SK-MEL-5 (cell line): ENCODE data around the gene MINDY1. TPM values are rescaled to one million over a fixed set of nuclear protein-coding genes. Genes with fewer than 3 reads are reported as not detected.

ENCODE experiments used
- DNase-seq: peaks from one replicate; pipeline ENCODE4 v3.0.0-alpha.2; 2016; ENCODE audit warnings: low read depth, low spot score
- in situ Hi-C: cut with HindIII; loops from 2 replicates; pipeline ENCODE4 v1.10.0; 2016; ENCODE audit warnings: low sequenced_read_pairs, high pct_unique_total_duplicates, low pct_unique_long_range_greater_than_20kb
- polyA plus RNA-seq, 2 experiments: library from polyadenylated mRNA; depleted of rRNA; stranded (reverse); fragments of >200 nt; gene quantifications; 2 replicates each; pipeline ENCODE4 v1.2.3, GENCODE V29; 2015
- total RNA-seq: library from RNA; depleted of rRNA; stranded (reverse); fragments of >200 nt; shearing (Covaris generic); gene quantifications from 2 replicates; pipeline ENCODE4 v1.2.3, GENCODE V29; 2014; rRNA removed

MINDY1 gene
- 11.3 and 13.6 TPM in 2 replicates for total RNA-seq
- 10.9 and 14.0 TPM in 2 replicates for polyA plus RNA-seq (2015; cell fraction: cytosol; rRNA removed)
- polyA plus RNA-seq (2015; cell fraction: nucleus; rRNA removed), result 16.7 and 20.4 TPM in 2 replicates

- peak; percentile 98 for DNase-seq
- in situ Hi-C loops, result no loop called here
Measured at GRCh38 chr1:151006327-151007052, at the start of gene MINDY1. TSS of gene MINDY1 (minus strand) at chr1:151006902. CDS start at chr1:151002617, 4,285 bp downstream.

- no peak for DNase-seq
- in situ Hi-C loops, result no loop called here
Measured at GRCh38 chr1:151056149-151056548, 49.4 kb upstream of the MINDY1 start.

DNA sequence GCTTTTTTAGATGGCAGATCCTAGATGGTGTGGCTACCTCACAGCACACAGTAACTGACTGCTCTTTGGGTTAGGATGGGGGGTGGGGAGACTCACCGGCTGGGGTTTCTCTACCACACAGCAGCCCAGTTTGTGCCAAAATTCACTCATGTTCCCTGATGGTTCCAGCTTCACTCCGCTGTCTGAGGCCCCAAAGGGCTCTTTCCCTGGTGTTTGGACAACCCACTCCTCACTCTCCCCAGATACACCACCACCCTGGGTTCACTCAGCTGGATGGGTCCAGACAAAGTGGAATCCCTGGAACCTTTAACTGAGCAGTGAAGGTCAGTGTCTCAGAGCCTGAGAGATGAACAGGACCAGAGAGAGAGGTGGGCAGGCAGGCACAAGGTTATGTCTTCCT lies 48.9 kb upstream of the MINDY1 start:
- in situ Hi-C loops, result no loop called here
- DNase-seq, result no peak

- no peak for DNase-seq
- in situ Hi-C loops, result no loop called here
Measured at GRCh38 chr1:151054971-151055547, 48.4 kb upstream of the MINDY1 start.

DNA sequence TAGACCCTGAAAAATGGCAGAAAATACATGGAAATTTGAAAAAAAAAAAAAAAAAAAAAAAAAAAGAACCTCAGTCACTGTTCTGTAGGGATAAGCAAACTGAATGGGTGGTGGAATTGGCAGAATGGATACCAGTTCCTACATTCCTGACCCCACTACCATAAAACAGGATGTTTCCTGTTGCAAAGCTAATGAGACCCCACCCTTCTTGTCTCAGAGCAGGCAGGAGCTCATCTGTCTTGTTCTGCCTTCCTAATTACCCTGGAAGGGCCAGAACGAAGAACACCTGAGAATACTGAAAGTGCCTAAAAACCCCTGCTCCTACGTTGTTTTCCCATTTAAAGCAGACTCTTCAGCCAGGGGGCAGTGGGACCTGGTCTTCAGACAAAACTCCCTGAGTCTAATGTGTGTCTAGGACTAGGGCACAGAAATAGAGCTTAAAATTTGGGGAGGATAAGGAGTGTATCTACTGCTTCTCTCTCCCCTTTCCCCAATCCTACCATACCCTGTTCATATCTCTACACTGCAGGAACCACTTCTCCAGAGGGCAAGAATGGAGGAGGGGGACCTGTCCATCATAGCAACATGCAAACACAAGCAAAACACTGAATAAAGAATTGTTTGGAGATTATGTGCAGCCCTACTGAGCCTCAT lies 44.8 kb upstream of the MINDY1 start:
- in situ Hi-C loops, result no loop called here
- no peak for DNase-seq

GRCh38 chr1:151050051-151050688 lies 43.5 kb upstream of the MINDY1 start:
- in situ Hi-C loops, result no loop called here

DNA sequence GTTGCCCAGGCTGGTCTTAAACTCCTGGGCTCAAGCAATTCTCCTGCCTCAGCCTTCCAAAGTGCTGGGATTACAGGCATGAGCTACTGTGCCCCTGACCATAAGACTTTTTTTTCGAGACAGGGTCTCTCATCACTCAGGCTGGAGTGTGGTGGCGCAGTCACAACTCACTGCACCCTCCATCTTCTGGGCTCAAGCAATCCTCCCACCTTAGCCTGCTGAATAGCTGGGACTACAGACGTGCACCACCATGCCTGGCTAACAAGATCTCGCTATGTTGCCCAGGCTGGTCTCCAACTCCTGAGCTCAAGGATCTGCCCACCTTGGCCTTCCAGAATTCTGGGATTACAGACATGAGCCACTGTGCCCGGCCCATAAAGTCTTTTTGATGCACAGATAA lies 42.8 kb upstream of the MINDY1 start:
- no peak for DNase-seq
- in situ Hi-C loops, result no loop called here

More at GRCh38 chr1:151050051-151050688, 43.5 kb upstream of the MINDY1 start:
- DNase-seq, result no peak

- in situ Hi-C loops, result no loop called here
- no peak for DNase-seq
Measured at GRCh38 chr1:151048645-151049032, 41.9 kb upstream of the MINDY1 start.

- peak; percentile 79 for DNase-seq
- in situ Hi-C loops, result no loop called here
Measured at GRCh38 chr1:151047925-151048644, 41.4 kb upstream of the MINDY1 start.

- in situ Hi-C loops, result no loop called here
- DNase-seq, result peak; percentile 74
Measured at GRCh38 chr1:151047591-151047924, 40.9 kb upstream of the MINDY1 start, which contains the start of gene C1orf56. TSS of gene C1orf56 (plus strand) at chr1:151047751. CDS start at chr1:151047848, 97 bp downstream.

DNA sequence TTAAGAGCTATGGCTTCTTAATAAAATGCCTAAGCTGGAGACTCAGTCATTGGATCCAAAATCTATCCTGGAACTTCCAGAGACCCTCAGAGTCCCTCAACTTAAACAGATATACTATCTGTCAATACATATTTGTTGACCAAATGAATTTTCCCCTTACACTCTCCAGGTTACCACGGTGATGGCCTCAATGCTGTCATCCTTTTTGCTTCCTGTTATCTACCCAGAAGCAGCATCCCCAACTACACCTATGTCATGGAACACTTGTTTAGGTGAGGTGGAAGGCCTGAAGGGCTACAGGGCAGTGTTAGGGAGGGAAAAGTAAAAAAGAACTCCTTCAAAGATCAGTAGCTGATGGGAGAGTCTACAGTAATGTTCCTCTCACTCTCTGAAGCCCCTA lies 36.5 kb upstream of the MINDY1 start:
- no peak for DNase-seq
- in situ Hi-C loops, result no loop called here

GRCh38 chr1:151039521-151039920 lies 32.8 kb upstream of the MINDY1 start:
- DNase-seq, result no peak
- in situ Hi-C loops, result no loop called here

DNA sequence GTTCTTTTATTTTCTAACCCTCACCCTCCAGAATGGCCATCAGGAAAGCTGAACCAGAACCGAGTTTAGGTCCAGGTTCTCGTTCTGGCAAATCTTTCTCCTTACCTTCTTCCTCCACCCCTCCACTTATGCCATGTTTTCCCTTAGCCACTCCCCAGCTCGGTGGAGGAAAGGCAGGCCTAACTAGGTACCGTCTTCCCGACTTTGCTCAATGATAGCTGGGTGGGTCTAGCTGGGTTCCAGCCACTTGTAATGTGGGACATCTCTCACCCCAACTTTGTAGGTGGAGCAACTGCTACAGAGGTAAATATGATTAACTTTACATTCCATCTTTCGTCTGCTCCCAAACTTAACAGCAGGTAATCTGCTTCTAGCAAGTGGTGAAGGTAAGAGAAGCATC lies 30.3 kb upstream of the MINDY1 start:
- in situ Hi-C loops, result no loop called here
- no peak for DNase-seq

DNA sequence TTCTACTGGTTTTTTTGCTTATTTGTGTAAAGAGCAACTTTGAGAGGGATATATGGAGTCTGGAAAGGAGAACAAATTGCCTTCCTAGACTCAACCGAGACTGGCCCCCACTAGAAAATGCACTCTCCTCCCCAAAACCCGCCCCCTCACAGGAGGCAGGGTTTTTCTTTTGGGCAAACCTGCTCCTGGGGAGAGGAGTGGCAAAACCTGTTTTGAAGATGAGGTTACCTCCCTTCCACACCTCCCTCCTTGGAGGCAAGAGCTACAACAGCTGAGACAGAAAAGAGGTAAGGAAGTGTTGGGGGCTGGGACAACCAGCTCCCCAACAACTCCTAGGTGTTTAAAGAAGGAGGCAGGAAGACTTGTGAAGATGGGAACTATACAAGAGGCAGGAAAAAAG lies 29.7 kb upstream of the MINDY1 start, which contains the start of gene BNIPL:
BNIPL (plus strand) TSS at position 231 of the 400 bp plus-strand sequence; CDS start at position 371, 140 bp downstream.
- in situ Hi-C loops, result no loop called here

DNA sequence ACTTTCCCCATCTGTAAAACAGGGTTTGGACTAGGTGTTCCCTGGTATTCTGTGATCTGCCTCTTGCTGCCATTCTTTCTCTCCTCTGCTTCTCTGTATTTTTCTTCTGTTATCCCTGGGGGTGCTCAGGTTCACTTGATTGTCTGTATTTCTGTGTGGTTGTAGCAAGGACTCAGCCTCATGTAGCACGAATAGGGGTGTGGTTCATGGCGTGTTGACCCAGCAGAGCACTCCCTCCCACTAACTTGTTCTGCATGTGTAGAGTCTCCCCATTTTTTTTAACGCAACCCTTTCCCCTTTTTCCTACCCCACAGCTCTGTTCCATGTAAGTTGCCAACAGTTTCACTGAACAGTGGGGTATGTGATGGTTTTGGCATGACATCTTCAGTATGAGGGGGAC lies 28.5 kb upstream of the MINDY1 start:
- DNase-seq, result no peak
- in situ Hi-C loops, result no loop called here

More for the DNA sequence above, 29.7 kb upstream of the MINDY1 start, which contains the start of gene BNIPL:
- no peak for DNase-seq

DNA sequence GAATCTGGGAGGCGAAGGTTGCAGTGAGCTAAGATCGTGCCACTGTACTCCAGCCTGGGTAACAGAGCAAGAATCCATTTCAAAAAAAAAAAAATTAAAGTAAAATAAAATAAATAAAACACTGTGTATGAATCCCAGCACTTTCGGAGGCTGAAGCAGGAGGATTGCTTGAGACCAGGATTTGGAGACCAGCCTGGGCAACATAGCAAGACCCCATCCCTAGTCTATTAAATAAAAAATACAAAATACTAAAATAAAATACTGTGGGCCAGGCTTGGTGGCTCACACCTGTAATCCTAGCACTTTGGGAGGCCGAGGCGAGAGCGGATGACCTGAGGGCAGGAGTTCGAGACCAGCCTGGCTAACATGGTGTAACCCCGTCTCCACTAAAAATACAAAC lies 25.5 kb upstream of the MINDY1 start:
- in situ Hi-C loops, result no loop called here
- DNase-seq, result no peak

DNA sequence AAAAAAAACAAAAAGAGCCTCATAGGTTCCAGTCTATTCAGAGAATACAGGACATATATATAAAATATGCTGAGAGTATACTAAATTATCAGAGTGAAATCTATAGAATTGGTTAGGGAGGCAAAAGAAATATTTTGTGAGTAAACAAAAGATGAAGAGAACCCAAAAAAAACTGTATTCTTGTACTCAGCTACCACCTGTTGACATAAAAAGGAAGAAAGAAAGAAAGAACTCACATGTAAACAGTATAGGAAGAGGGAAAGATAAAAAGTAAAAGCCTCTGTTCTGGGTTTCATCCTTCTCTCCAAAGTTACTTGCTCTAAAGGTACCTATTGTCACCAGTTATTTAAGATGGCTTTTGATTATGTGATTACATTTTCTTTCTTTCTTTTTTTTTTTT lies 19.8 kb upstream of the MINDY1 start:
- DNase-seq, result no peak
- in situ Hi-C loops, result no loop called here
